Endothelial cell (in vitro differentiated cells): ENCODE data around the gene TLE5. TPM values are rescaled to one million over a fixed set of nuclear protein-coding genes. Genes with fewer than 3 reads are reported as not detected.
"Not testable (repeated sequence)": the region's sequence is repeated elsewhere in the genome, so short reads cannot be mapped to it uniquely, and the experiment has no call there.

ENCODE experiments used
- DNase-seq: peaks from one replicate; pipeline ENCODE4 v3.0.0; 2021; ENCODE audit warnings: low spot score
- H3K27ac Mint-ChIP-seq: one replicate; pipeline ENCODE4 v1.8.0; 2021; ENCODE audit warnings: mixed read lengths, inconsistent platforms; ENCODE audit not compliant: unreplicated experiment
- H3K27me3 Mint-ChIP-seq: one replicate; pipeline ENCODE4 v1.8.0; 2021; ENCODE audit warnings: mild to moderate bottlenecking, moderate library complexity, mixed read lengths, inconsistent platforms; ENCODE audit not compliant: unreplicated experiment
- H3K36me3 Mint-ChIP-seq: one replicate; pipeline ENCODE4 v1.8.0; 2021; ENCODE audit warnings: mild to moderate bottlenecking, low read depth, mixed read lengths, inconsistent platforms; ENCODE audit not compliant: unreplicated experiment
- H3K4me1 Mint-ChIP-seq: one replicate; pipeline ENCODE4 v1.8.0; 2021; ENCODE audit warnings: mild to moderate bottlenecking, mixed read lengths, inconsistent platforms; ENCODE audit not compliant: unreplicated experiment
- H3K4me3 Mint-ChIP-seq: one replicate; pipeline ENCODE4 v1.8.0; 2021; ENCODE audit warnings: mild to moderate bottlenecking, mixed read lengths, inconsistent platforms; ENCODE audit not compliant: unreplicated experiment
- H3K9me3 Mint-ChIP-seq: one replicate; pipeline ENCODE4 v1.8.0; 2021; ENCODE audit warnings: mixed read lengths, inconsistent platforms; ENCODE audit not compliant: unreplicated experiment
- CTCF ChIP-seq: fragments of 200-600 bp; sonication (generic); IDR thresholded peaks from one replicate; pipeline ENCODE4 v1.5.0; 2021; ENCODE audit warnings: antibody characterized with exemption; ENCODE audit not compliant: unreplicated experiment
- total RNA-seq: library from RNA; stranded (reverse); fragmentation: NEBNext Ultra II Directional; extraction: Animal tissue kit (Norgen Biotek cat#: 25700); gene quantifications from one replicate; pipeline ENCODE4 v1.2.1, GENCODE V29; 2021; ENCODE audit not compliant: unreplicated experiment

Gene TLE5
- total RNA-seq, 1 donor from 2014 or later = 343 TPM

GRCh38 chr19:3015126-3016057 is 46.9 kb downstream of the TLE5 start:
- Mint-ChIP-seq H3K4me3 (no peak overlapping the region), H3K36me3 (no peaks in the 10 kb centered on the region), H3K4me1 (no peaks in the 10 kb centered on the region), H3K27me3 (peaks cover 8% of the 10 kb centered on the region), H3K27ac (no peak overlapping the region), H3K9me3 (no peaks in the 10 kb centered on the region)
- TF ChIP-seq CTCF = no peak
- no peak for DNase-seq

GRCh38 chr19:3014135-3014534 is 48.2 kb downstream of the TLE5 start:
- peaks cover 10% of the 10 kb centered on the region for H3K27me3 Mint-ChIP-seq
- H3K27ac Mint-ChIP-seq = no peak overlapping the region
- no peaks in the 10 kb centered on the region for H3K4me1 Mint-ChIP-seq
- DNase-seq = no peak
- H3K36me3 Mint-ChIP-seq = no peaks in the 10 kb centered on the region
- no peak overlapping the region for H3K4me3 Mint-ChIP-seq
- TF ChIP-seq CTCF = no peak
- no peaks in the 10 kb centered on the region for H3K9me3 Mint-ChIP-seq

GRCh38 chr19:3013263-3013725 is 49.0 kb downstream of the TLE5 start:
- no peak overlapping the region for H3K27ac Mint-ChIP-seq
- H3K9me3 Mint-ChIP-seq = no peaks in the 10 kb centered on the region
- no peaks in the 10 kb centered on the region for H3K4me1 Mint-ChIP-seq
- TF ChIP-seq CTCF = no peak
- no peaks in the 10 kb centered on the region for H3K36me3 Mint-ChIP-seq
- peaks cover 8% of the 10 kb centered on the region for H3K27me3 Mint-ChIP-seq
- no peak overlapping the region for H3K4me3 Mint-ChIP-seq
- DNase-seq = no peak

- no peak for TF ChIP-seq CTCF
- Mint-ChIP-seq H3K4me1 (no peaks in the 10 kb centered on the region), H3K27me3 (peaks cover 8% of the 10 kb centered on the region), H3K36me3 (no peaks in the 10 kb centered on the region), H3K4me3 (no peak overlapping the region), H3K9me3 (no peaks in the 10 kb centered on the region), H3K27ac (no peak overlapping the region)
- DNase-seq = no peak
Measured at GRCh38 chr19:3012621-3013262, 49.6 kb downstream of the TLE5 start.

GRCh38 chr19:3012059-3012458 is 50.2 kb downstream of the TLE5 start:
- not testable (repeated sequence) for H3K4me3 Mint-ChIP-seq, DNase-seq, H3K36me3 Mint-ChIP-seq, H3K9me3 Mint-ChIP-seq, H3K27ac Mint-ChIP-seq, H3K27me3 Mint-ChIP-seq, H3K4me1 Mint-ChIP-seq
